ENCODE results near the gene CDH9.
"Not testable (repeated sequence)": the region's sequence is repeated elsewhere in the genome, so short reads cannot be mapped to it uniquely, and the experiment has no call there.

The CDH9 gene

GRCh38 chr5:26948921-26949320 is 89.5 kb downstream of the CDH9 start:
- DNase-seq: no peak

- no peak for DNase-seq
These were observed 92.5 kb downstream of the CDH9 start for GRCh38 chr5:26945901-26946300.

GRCh38 chr5:26942481-26942880 is 95.9 kb downstream of the CDH9 start:
- DNase-seq: no peak

- DNase-seq: no peak
These were observed 97.4 kb downstream of the CDH9 start for GRCh38 chr5:26940994-26941393.

- DNase-seq: no peak
These were observed 106.1 kb downstream of the CDH9 start for GRCh38 chr5:26932238-26932637.

GRCh38 chr5:26921439-26921838 is 116.9 kb downstream of the CDH9 start:
- DNase-seq: no peak

- no peak for DNase-seq
These were observed 134.9 kb downstream of the CDH9 start for GRCh38 chr5:26903469-26903868.

- DNase-seq: no peak
These were observed 143.6 kb downstream of the CDH9 start for GRCh38 chr5:26894719-26895263.

- no peak for DNase-seq
These were observed 145.3 kb downstream of the CDH9 start for GRCh38 chr5:26893078-26893477.

GRCh38 chr5:26889815-26890214 is 148.6 kb downstream of the CDH9 start:
- DNase-seq: no peak

- no peak for DNase-seq
These were observed 153.9 kb downstream of the CDH9 start for GRCh38 chr5:26884481-26884880.

GRCh38 chr5:26883375-26883774 is 155.0 kb downstream of the CDH9 start:
- no peak for DNase-seq

GRCh38 chr5:26881901-26882300 is 156.5 kb downstream of the CDH9 start:
- no peak for DNase-seq

GRCh38 chr5:26877154-26877553 is 161.2 kb downstream of the CDH9 start:
- DNase-seq: no peak

- DNase-seq: no peak
These were observed 166.0 kb downstream of the CDH9 start for GRCh38 chr5:26872337-26872736.

- DNase-seq: no peak
These were observed 168.6 kb downstream of the CDH9 start for GRCh38 chr5:26869781-26870180.

- no peak for DNase-seq
These were observed 169.9 kb downstream of the CDH9 start for GRCh38 chr5:26868504-26868903.

- no peak for DNase-seq
These were observed 174.3 kb downstream of the CDH9 start for GRCh38 chr5:26864061-26864460.

GRCh38 chr5:26856238-26856637 is 182.1 kb downstream of the CDH9 start:
- DNase-seq: no peak

GRCh38 chr5:26852450-26852849 is 185.9 kb downstream of the CDH9 start:
- not testable (repeated sequence) for DNase-seq

- no peak for DNase-seq
These were observed 191.2 kb downstream of the CDH9 start for GRCh38 chr5:26847041-26847736.

GRCh38 chr5:26843677-26844076 is 194.7 kb downstream of the CDH9 start:
- no peak for DNase-seq

GRCh38 chr5:26833596-26833995 is 204.8 kb downstream of the CDH9 start:
- DNase-seq: no peak

Data from NCI-H510A treated with DMSO at 0.1 percent for 48 hours (cell line).